ENCODE measurements around the gene NDUFB8.

The NDUFB8 gene

DNA sequence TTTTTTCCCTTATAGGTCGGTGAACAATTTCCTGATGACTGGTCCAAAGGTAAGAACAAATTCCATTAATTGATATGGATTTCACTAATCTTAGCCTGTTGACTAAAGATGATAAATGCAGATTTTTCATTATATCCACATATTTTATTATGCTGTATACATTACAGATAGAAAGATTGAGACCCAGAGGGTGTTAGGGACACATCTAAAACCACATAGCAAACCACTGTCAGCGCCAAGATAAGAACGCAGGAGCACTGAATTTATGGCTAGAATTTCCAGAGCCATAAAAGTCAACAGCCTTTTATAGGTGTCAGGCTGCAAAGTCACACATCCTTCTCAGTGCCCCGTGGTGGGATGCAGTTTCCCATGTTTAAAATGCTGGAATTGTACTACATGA is 50.6 kb downstream of the NDUFB8 start:
- Histone ChIP-seq H3K4me3 (no peak overlapping the region), H3K27ac (no peak overlapping the region)
- TF ChIP-seq, protein P1, sequence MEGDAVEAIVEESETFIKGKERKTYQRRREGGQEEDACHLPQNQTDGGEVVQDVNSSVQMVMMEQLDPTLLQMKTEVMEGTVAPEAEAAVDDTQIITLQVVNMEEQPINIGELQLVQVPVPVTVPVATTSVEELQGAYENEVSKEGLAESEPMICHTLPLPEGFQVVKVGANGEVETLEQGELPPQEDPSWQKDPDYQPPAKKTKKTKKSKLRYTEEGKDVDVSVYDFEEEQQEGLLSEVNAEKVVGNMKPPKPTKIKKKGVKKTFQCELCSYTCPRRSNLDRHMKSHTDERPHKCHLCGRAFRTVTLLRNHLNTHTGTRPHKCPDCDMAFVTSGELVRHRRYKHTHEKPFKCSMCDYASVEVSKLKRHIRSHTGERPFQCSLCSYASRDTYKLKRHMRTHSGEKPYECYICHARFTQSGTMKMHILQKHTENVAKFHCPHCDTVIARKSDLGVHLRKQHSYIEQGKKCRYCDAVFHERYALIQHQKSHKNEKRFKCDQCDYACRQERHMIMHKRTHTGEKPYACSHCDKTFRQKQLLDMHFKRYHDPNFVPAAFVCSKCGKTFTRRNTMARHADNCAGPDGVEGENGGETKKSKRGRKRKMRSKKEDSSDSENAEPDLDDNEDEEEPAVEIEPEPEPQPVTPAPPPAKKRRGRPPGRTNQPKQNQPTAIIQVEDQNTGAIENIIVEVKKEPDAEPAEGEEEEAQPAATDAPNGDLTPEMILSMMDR (IDR thresholded peaks at IDR 0.05) = no peak
- DNase-seq (ENCODE audit: low spot score) = no peak

DNA sequence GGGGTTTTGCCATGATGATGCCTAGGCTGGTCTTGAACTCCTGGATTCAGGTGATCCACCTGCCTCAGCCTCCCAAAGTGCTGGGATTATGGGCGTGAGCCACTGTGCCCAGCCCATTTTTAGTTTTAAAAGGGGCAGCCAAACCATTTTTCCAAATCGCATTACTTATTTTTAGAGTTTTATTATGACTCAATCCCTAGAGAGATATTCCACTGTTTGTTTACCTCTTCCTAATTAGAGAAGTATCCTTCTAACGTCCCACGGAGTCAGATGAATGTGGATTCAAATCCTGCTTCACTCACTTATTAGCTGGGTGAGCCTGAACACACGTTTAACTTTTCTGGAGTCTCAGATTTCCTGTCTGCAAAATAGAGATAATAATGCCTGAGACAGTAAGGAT is 51.7 kb downstream of the NDUFB8 start:
- DNase-seq (ENCODE audit: low spot score) = no peak
- TF ChIP-seq, protein P1 (IDR thresholded peaks at IDR 0.05) = no peak
- Histone ChIP-seq H3K27ac (no peak overlapping the region), H3K4me3 (no peak overlapping the region)

Measured in coronary artery (tissue), 2 donors.